GM19468 (cell line): Measurements from ENCODE around the gene CPNE9.

Experiments used
- ATAC-seq: cut with Tn5 transposase; IDR thresholded peaks from one replicate; pipeline ENCODE4 v1.9.1; 2021; ENCODE audit warnings: mild to moderate bottlenecking, moderate library complexity, moderate number of reproducible peaks; ENCODE audit not compliant: unreplicated experiment; ENCODE audit errors: extremely low read depth

Gene CPNE9, protein sequence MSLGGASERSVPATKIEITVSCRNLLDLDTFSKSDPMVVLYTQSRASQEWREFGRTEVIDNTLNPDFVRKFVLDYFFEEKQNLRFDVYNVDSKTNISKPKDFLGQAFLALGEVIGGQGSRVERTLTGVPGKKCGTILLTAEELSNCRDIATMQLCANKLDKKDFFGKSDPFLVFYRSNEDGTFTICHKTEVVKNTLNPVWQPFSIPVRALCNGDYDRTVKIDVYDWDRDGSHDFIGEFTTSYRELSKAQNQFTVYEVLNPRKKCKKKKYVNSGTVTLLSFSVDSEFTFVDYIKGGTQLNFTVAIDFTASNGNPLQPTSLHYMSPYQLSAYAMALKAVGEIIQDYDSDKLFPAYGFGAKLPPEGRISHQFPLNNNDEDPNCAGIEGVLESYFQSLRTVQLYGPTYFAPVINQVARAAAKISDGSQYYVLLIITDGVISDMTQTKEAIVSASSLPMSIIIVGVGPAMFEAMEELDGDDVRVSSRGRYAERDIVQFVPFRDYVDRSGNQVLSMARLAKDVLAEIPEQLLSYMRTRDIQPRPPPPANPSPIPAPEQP

DNA sequence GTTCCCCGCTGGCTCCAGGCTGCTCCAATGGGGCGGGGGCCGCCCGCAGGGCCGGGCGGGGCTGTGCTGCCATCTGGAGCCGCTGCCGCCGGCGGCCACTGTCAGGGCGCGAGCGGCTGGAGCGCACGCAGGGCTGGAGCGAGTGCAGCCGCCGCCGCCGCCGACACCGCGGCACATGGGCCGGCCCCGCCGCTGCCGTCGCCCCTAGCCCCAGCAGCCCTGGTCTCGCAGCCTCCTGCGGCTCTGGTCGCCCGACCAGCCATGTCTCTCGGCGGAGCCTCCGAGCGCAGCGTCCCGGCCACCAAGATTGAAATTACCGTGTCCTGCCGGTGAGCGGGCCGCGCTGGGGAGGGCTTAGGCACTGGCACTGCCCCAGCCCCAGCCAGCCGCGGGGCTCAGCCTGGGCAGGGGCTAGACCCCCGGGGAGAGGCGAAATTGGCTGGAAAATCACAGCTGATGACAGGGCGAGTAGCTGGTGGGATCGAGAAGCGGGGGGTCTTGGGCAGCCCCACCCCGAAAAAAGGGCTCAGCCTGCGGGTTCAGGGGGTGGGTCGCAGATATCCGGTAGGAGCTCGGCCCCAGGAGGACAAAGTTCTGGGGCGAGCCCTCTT, at the start of gene CPNE9:
Gene CPNE9 (plus strand): TSS at position 98 of the 611 bp plus-strand sequence. CDS start 164 bp downstream, at position 262.
- ATAC-seq = no peak

DNA sequence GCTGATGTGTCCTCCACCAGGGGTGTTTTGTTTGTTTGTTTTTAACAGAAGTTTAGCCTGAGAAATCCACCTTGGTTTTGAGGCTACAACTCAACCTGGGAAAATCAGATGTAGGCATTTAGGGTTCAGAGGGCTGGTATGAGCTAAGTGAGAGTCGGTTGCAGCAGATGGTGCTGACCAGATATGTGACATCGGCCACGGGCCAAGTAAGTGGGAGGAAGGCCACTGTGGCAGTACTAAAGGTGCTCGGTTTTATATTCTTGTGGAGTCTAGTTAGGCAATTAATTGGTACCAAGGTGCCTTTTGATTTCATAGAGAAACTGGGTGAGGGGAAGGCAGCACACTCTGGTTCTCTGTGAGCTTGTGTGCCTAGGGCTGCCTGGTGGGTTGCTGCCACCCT, 43.8 kb upstream of the CPNE9 start:
- ATAC-seq = no peak

DNA sequence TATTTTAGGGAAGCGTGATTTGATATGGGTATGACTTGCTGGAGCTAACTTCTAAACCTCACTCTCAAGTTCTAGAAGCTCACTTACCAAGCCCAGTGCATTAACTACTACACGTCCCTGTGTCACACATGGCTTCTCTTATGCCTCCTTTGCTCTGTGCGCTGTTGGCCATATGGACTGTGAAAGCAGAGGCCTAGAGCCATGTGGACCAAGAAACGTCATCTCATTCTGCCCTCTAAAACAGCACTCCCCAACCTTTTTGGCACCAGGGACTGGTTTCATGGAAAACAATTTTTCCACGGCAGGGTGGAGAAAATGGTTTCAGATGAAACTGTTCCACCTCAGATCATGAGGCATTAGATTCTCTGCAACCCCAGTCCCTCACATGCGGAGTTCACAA, 42.7 kb upstream of the CPNE9 start:
- no peak for ATAC-seq

DNA sequence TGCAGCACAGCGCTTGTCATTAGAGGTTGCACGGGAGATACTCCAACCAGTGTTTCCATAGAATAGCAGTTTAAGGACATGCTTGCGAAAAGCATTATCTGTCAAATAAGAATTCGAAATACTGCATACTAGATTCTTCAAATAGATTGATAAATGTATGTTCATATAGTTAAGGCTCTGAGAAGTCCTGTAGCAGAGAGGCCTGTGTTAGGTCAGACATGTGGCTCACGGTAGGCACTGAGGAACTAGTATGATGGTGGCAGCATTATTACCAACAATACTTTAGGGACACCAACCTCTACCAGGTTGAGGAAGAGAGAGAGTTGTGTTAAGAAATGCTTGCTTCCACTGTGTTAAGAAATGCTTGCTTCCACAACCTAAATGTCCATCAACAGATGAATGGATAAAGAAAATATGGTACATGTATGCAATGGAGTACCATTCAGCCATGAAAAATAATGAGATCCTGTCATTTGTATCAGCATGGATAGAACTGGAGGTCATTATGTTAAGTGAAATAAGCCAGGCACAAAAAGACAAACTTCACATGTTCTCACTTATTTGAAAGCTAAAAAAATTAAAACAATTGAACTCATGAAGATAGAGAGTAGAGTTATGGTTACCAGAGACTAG, 39.4 kb upstream of the CPNE9 start:
- no peak for ATAC-seq

DNA sequence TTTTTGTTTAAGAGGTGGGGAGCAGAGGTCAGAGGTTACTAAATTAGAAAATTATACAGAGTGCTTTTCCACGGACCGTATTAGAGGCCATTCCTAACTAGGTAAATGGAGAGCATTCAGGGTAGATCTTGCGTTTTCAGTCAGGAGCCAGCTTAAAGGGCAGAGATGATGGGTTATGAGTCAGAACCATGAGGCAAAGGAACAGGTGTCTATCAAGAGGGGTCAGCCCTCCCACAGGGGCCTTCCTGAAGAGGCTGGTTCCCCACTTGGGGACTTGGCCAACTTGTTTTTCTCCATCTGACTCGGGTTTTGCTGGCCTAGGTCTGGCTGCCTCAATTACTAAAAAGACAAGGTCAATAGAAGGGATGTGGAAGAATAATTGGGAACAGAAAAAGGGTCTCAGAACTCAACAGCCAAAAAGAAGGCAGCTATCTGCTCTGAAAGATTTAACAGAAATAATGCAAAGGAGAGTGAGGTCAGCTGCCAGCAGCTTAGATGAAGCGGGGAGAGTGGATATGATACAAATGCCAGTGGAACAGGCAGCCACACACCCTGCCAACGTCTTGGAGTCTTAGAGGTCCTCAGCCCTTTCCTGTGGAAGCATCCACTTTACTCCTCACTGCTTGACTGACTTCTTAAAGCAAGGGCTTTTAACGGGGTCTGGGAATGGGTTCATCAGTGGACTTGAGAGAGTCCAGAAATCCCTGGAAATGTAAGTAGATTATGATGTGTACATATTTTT, 36.8 kb upstream of the CPNE9 start:
- no peak for ATAC-seq

DNA sequence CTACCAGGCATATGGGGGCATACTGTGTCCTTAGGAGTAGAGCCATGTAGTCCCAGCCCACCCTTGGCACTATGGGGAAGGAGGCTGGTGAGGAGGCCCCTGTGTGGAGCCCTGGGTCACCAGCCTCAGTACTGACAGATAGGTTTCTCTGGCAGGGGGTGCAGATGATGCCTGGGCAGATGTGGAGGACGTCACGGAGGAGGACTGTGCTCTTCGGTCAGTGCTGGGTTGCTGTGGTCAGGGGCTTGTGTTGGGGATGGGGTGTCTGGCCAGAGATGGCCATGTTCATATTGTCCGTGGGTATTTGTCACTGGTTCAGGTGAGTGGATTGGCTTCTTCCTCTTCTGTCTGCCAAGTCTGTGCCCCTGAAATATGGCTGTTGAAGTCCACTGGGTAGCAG, 34.4 kb upstream of the CPNE9 start:
- ATAC-seq = no peak

DNA sequence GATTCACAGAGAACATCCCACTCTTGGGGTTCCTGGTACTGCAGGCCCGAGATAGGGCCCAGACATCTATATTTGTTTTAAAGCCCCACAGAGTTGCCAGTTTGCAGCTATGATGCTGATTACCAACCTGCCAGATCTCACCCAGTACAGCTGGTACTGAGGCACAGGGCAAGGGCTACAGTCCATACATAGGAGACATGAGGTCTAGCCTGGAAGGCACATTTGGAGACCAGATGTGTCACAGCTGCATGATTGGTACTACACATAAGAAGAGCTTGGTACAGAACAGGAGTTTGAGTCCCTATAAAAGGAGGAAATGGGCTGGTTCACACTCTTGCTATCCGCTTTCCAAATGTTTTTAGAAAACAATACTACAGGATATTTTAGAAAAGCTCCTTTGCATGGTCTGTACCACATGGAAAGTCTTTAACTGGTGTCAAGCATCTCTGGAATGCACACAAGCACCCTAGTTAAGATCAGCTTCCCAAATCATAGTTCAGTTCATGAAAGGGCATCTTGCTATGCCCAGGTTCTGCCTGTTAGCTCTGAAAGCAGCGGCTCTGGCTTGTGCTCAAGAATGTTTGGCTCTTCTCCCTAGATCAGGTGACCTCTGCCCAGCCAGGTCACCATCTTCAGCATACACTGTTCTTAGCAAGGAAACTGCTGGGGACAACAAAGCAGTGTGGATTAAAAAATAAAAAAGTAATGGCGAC, 33.8 kb upstream of the CPNE9 start:
- ATAC-seq = no peak

DNA sequence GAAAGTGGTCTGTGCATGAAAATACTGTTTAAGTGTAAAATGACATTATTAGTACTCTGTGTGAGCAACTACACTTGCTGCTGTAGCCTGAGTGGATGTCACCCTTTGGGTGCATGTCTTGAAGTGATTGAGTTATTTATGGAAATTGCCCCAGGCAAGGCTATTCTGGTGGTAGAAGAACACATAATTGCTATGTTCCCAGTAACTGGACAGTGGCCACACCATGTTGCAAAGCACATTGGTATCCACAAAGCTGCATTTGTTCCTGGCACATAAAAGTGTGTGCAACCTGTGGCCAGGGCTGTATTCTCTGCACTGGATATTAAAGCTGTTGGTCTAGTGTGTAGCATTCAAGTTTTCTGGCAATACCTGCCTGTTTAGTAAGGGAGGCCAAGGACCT, 30.6 kb upstream of the CPNE9 start:
- ATAC-seq = no peak

DNA sequence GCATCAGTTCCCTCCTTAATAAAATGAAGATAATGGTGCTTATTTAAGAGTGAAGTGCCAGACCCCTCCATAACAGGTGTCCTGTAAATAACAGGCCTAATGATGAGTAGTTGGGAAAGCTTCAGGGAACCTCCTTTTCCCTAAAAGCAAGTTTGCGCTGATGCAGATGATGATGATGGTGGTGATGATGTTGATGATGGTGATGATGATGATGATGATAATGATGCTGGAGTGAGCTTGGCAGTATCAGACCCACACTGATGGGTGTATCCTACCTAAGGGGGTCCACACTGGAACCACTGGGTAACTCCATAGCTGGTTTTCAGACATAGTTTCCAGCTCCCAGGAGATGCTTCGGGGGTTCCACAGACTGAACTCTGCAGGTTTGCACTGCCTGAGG, 29.9 kb upstream of the CPNE9 start:
- ATAC-seq = no peak

DNA sequence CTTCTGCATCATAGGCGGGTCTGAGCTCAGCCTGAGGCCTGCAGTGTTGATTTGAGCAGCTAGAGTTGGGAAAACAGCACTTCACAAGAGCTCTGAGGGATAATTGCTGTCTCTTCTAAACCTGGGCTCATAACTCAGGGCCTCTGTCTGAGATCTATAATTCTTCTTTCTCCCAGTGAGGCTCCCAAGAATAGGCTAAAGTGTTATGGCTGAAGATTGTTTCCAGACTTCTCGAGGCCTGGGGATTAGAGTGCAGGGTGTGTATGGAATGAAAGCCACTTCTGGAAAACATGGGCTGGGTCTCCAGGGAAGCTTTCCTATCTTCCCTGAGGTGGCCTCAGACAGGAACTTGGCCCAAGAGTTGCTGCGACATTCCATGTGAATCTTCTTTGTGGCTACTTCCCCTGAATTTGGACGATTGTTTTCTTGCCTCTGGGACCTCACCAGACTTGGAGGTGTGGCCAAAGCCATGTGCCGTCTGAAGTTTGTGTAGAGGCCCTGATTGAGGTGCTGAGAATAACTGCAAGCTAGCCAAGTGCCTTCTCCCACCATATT, 27.8 kb upstream of the CPNE9 start:
- ATAC-seq = no peak

DNA sequence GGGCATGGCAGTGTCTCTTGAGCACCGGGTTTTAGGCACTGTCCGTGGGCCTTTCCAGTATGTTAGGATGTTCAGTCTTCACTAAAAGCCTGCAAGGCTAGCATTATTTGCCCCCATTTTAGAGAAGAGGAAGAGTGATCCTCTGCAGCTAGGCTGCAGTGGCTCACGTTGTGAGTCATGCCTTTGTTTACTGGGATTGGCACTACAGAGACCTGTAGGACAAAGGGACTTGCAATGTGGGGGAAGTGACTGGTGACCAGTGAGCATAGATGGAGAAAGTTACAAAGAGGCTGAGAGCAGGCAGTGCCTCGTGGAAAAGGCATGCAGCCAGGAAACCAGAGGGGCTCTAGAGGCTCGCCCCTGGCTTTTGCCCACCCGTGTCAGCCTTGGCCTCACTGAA, 26.8 kb upstream of the CPNE9 start:
- ATAC-seq = no peak

DNA sequence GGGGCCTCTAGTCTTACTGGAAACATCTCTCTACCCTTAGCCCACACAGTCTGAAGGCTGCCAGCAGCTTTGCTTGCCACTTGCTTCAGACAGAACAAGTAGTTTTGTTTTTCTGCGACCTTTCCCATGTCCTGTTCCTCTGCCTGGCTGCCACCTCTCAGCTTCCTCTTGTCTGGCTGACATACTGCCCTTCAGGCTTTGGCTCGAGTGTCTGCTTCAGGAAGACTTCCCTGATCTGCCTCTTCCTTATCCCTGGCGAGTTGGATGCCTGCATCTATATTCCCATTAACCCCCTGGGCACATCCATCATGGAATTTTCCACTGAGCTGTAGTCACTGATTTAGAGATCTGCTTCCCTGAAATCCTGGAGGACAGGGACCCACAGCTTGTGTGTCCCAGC, 25.1 kb upstream of the CPNE9 start:
- no peak for ATAC-seq

DNA sequence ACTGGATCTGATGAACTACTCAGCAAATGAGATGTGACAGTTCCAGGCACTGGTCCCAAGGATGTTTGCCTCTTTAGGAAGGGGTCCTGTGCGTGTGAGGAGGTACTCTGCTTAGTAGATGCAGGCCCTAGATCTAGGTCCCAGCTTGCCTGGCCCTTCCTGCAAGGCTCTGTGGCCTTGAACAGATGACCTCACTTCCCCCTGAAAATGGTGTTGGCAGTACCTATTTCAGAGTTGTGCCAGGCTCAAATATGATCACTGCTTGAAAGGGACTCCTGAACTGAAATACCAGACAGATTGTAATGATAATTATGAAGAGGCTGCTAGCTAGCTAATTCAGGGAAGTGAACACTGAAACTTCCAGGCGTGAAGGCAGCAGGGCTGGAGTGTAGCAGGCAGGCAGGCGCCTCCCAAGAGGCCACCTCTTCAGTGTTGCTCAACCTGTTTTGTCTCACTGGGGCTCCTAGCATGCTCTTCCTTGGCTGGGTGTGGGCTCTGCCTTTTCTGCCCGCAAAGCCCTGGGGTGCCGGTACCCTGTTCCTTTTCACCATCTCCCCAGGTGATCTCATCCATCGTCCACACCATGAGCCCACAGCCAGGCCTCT, 24.1 kb upstream of the CPNE9 start:
- ATAC-seq = no peak

DNA sequence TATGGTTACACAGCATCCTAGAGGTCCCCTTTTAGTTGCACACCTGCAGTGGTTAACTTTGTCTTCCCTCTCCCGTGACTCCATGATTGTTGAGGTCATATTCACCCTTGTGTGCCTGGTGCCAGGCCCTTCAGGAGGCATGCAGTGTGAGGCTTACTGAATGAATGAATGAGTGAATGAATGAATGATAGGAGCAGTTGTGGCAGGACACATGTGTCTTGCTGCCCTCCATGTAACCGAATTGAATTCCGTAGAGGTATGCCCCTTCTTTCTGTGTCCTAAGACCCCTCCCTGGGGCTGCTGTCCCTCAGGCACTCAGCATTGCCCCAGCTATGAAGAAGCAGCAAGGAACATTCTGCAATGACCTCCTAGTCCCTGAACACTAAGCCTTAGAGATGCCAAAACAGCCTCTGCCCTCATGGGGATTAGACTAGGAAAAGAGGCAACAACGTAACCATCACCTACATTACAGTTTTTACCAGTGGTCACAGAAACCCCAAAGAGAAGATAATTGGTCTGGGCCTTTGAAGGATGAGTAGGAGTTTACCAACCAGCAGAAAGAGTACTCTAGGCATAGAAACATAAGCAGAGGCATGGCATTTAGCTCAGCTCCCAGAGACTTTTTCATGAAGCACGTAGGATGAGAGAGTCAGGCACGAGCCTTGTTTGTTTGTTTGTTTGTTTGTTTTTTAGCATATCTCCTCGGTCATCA, 22.5 kb upstream of the CPNE9 start:
- no peak for ATAC-seq

DNA sequence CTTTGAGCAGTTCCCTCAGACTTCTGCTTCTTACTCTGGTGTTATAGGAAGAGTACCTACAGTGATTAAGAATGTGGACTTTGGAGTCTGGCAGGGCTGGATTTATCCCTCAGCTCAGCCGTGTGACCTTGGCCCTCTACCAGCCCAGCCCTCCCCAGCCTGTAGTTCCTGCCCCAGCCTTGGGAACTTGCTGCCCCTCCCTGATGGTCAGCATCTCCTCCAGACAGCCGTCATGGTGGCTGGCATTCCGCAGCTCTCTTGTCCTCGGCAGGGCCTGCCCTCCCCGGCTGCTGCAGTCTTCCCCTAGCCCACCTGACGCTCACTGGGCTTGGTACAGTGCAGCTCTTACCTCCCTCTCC, 21.9 kb upstream of the CPNE9 start:
- no peak for ATAC-seq

DNA sequence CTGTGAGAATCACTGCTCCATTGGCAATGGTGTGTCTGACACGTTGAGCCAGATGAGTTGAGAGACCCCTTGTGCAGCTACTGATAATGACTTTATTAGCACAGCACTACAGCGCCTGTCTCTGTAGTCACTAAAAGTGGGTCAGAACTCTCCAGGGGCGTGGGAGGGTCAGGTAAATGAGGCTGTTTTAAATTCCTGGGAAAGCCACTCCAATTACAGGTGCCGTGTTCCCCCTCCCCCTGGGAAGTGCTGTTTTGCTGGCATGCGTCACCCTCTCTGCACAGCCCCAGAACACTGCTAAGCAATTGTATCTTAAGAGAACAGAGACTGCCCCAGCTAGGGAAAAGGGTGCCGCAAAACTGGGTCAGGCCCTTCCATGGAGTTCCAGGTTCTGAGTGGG, 21.5 kb upstream of the CPNE9 start:
- no peak for ATAC-seq

DNA sequence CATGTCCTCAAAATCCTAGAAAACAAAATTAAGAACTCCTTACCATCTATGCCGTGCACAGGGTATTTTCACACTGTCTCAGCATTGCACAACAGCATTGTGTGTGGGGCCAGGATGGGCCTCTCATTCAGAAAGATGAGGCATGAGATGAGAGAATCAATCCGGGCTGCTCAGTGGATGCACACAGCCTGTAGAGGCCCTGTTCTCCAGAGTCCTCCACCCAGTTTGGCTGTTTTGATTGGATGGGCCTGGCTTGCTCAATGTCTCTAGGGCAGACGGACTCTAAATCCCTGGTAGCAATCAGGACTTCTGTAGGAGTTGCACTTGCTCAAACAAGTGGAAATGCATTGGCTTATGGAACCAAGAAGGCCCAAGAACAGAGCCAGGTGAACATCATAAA, 20.2 kb upstream of the CPNE9 start:
- no peak for ATAC-seq

DNA sequence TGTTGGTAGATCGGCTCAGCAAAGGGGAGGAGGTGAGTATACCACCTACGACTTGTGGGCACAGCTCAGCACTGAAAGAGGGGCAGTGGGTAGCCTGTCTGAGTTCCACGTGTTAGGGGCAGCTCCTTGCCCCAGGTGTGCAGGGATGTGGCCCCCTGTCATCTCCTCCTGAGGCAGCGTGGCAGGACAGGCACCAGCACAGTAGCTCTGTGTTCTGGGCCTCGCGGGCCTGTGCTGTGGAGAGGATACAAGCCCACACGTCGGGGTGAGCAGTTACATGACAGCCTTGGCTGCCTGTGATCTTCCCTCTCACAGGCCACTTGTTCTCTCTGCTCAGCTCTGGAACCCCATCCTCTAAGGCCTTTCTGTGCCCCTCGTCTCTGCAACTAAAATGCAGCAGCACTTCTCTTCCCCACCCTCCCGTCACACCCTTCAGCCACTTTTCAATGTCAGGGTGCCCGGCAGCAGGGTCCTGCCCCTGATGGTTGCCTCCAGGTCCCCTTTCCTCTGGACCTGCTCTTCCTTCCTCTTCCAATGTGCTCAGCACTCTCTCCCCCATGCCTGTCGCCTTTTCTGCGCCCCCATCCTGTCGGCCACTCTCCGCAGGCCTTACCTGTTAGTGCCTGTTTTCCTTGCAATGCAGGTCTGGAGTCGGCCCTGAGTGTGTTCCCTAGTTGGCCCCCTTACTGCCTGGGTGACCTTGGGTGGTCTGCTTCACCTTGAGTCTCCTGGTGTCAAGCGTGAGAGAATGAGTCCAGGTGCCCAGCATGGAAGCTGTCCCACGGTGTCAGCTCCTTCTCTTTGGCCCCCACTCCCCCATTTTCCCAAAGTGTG, 18.2 kb upstream of the CPNE9 start:
- no peak for ATAC-seq
